Liver (tissue), 3 donors: ENCODE measurements around the gene CAMK2B.

Experiments
- ATF3 ChIP-seq: IDR thresholded peaks from 2 replicates; pipeline ENCODE4 v1.6.1; 2016; ENCODE audit warnings: antibody characterized with exemption
- CTCF ChIP-seq: fragments of 150-350 bp; IDR thresholded peaks from 2 replicates; pipeline ENCODE4 v1.5.1; 2017; ENCODE audit warnings: improper control_type of control experiment, low read depth, low read length; ENCODE audit not compliant: missing input control
- GABPA ChIP-seq, 2 donors: IDR thresholded peaks in 1 of 2; conservative IDR thresholded peaks in 1 of 2; 2 replicates each; pipeline ENCODE4 v1.6.1; 2016; ENCODE audit warnings: antibody characterized with exemption in 2 of 2, mild to moderate bottlenecking in 1 of 2, moderate library complexity in 1 of 2
- RAD21 ChIP-seq, 2 donors: IDR thresholded peaks; 2 replicates each; pipeline ENCODE4 v1.6.1; 2016; ENCODE audit warnings: antibody characterized with exemption in 2 of 2, mild to moderate bottlenecking in 2 of 2
- REST ChIP-seq: IDR thresholded peaks from 2 replicates; pipeline ENCODE4 v1.6.1; 2016; ENCODE audit warnings: antibody characterized with exemption, mild to moderate bottlenecking
- SP1 ChIP-seq: IDR thresholded peaks from 2 replicates; pipeline ENCODE4 v1.6.1; 2018; ENCODE audit warnings: antibody characterized with exemption, mild to moderate bottlenecking
- TAF1 ChIP-seq: conservative IDR thresholded peaks from 2 replicates; pipeline ENCODE4 v1.6.1; 2016; ENCODE audit warnings: antibody characterized with exemption, mild to moderate bottlenecking
- YY1 ChIP-seq: IDR thresholded peaks from 2 replicates; pipeline ENCODE4 v1.6.1; 2016; ENCODE audit warnings: antibody characterized with exemption, mild to moderate bottlenecking
- ZBTB33 ChIP-seq: IDR thresholded peaks from 2 replicates; pipeline ENCODE4 v1.6.1; 2016; ENCODE audit warnings: antibody characterized with exemption
- donor health status: healthy.
- donor health status: healthy.

- TF ChIP-seq CTCF (no peak), ZBTB33 (no peak), REST (no peak), SP1 (no peak), TAF1 (no peak), GABPA (IDR thresholded peaks at IDR 0.05 in 1 of 2, conservative IDR thresholded peaks at IDR 0.05 in 1 of 2) (no peak), ATF3 (no peak), YY1 (no peak), RAD21 (IDR thresholded peaks at IDR 0.05) (no peak)
These were observed 20.7 kb upstream of the CAMK2B start for GRCh38 chr7:44346063-44346462.
